Measurements from ENCODE around the gene MAD1L1.

Gene MAD1L1

DNA sequence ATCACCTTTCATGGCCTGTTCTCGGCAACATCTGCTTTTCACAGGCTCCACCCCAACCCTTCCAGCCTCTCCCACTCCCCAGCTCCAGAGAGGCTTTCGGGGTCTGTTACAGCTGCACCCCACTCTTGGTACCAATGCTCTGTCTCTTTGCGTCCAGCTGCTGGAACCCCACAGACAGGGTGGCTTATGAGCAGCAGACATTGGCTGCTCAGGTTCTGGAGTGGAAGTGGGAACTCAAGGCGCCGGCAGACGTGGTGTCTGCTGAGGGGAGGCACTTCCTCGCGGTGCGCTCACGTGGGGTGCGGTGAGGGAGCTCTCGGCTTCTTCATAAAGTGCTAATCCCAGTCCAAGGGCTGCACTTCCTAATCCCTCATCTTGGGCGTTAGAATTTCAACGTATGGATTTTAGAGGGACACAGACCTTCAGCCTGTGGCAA lies 377.0 kb downstream of the MAD1L1 start:
- DNase-seq (ENCODE audit: low read depth in 2 of 3, low spot score in 1 of 3) = no peak

DNA sequence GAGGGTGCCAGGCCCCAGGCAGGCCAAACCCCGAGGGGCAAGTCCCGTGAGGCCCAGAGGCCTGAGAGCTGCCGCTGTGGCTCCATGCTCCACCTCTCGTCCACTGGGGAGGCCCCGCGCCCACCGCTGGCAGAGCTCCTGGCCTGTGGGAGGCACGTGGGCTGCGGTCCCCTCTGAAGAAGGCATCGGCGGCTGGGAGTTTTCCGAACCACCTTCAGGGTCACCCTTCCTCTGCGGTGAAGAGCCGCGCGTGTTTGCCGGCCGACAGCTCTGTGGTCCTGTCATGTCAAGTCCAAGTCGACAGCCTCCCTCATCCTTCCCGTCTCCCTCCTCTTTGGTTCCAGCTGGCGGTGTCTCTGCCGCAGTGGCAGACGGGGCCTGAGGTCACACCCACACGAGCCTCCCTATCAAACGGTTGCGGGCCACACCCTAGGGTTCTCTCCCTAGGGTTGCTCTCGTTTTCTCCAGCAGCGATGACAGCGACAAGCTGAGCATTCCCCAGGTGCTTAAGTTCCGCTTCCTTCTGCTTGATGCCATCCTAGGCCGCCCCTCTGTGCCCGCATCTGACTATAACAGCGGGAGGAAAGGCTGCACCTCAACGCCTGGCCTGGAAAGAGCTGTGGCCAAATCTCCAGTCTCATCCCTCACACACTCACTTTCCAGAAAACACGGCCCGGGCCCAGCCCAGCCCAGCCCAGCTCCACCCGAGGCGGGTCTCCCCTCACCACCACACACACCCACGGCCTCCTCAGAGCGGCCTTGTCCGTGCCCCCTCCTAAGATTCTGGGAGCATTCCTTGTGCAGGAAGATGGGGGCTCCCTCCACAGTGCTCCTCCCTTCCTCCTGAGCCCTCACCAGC lies 377.6 kb downstream of the MAD1L1 start:
- no peak for DNase-seq (ENCODE audit: low read depth in 2 of 3, low spot score in 1 of 3)

DNA sequence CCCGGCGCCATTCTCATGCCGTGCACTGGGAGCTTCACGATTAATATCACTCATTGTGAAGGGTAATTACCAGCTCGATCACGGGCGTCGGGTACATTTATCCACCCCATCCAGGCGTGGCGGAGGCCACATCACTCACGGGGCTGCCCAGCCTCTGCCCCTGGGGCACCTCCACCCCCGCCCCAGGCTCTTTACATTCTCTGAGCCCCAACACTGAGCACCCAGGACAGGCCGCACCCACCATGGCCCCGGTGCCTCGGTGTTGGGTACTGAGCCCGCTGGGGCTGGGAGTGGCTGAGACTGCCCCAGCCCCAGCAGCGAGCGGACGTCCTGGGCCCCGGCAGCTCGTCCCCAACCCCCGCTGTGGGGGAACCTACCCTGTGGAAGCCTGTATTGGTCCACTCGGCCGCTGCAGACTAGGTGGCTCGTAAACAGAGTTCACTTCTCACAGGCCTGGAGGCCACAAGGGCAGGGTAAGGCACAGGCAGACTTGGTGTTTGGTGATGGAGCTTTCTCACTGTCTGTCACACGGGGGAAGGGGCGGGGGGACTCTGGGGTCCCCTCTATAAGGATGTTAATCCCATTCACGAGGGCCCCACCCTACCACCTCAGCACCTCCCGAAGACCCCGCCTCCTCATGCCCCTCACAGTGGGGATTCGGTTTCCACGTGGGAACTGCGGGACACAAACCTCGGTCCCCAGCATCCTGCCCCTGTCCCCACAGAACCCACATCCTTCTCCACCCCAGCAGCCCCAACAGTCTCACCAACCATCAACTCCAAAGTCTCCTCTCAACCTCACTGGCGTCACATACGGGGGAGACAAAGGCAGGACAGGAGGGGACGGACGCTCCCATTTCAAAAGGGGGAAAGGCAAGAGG lies 378.5 kb downstream of the MAD1L1 start:
- no peak for DNase-seq (ENCODE audit: low read depth in 2 of 3, low spot score in 1 of 3)

DNA sequence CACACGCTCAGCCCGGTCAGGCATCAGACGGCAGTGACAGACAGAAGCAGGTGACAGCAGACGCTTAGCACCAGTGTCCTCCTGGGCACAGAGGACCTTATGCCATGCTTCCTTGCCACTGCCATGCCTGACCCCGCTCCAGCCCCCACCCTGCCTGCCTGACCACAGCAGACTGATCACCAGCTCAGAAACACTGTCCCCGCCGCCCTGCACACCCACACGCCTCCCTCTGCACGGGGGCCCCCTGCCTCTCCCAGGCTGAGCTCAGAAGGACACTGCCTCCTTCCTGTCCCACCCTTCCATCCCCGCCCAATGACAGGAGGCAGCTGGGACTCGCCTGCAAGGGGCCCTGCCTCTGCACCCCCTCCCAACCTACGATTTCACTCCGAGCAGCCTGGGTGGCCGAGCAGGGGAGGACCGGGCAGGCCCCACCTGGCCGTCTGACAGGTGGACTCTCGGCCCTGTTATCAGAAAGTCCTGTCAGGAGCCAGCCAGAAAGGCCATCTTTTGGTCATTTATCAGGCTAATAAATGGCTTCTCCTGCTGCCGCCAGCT lies 379.2 kb downstream of the MAD1L1 start:
- no peak for DNase-seq (ENCODE audit: low read depth in 2 of 3, low spot score in 1 of 3)

- DNase-seq (ENCODE audit: low read depth in 2 of 3, low spot score in 1 of 3) = no peak
Measured at GRCh38 chr7:1852517-1853430, 380.0 kb downstream of the MAD1L1 start.

DNA sequence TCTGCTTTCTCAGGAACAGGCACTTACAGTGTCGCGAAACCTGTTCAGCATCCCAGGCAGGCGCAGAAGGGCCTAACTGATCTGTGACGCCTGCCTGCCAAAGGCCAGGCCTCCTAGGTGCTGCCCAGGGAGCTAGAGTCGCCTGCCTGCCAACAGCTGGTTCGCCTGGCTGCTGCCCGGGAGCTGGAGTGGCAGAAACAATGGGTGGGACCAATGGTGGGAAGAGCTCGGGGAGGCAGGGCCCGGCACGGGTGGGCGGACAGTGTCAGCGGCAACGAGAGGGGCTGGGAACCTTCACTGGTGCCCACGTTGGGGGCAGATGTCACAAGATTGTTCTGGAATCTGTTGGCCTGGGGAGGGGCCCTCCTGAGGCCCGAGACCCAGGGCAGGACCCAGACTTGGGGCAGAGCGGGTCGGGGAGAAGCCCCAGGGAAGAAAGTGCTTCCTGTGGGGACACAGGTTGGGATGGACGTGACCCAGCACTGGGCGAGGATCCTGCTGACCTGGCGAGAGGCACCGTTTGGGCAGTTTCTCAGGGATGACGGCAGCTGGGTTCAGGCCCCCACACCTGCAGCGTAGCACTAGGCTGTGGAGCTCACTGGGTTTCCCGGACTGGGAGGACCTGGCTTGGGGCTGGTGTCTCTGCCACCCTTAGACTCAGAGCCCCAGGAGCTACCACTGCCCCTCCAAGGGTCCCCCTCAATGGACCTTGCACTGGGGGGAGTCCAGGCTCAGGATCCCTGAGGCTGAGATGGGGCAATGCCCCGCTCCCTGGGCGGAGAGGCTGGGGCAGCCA lies 380.8 kb downstream of the MAD1L1 start:
- no peak for DNase-seq (ENCODE audit: low read depth in 2 of 3, low spot score in 1 of 3)

GRCh38 chr7:1850976-1851571 lies 381.7 kb downstream of the MAD1L1 start:
- DNase-seq (ENCODE audit: low read depth in 2 of 3, low spot score in 1 of 3) = no peak

DNA sequence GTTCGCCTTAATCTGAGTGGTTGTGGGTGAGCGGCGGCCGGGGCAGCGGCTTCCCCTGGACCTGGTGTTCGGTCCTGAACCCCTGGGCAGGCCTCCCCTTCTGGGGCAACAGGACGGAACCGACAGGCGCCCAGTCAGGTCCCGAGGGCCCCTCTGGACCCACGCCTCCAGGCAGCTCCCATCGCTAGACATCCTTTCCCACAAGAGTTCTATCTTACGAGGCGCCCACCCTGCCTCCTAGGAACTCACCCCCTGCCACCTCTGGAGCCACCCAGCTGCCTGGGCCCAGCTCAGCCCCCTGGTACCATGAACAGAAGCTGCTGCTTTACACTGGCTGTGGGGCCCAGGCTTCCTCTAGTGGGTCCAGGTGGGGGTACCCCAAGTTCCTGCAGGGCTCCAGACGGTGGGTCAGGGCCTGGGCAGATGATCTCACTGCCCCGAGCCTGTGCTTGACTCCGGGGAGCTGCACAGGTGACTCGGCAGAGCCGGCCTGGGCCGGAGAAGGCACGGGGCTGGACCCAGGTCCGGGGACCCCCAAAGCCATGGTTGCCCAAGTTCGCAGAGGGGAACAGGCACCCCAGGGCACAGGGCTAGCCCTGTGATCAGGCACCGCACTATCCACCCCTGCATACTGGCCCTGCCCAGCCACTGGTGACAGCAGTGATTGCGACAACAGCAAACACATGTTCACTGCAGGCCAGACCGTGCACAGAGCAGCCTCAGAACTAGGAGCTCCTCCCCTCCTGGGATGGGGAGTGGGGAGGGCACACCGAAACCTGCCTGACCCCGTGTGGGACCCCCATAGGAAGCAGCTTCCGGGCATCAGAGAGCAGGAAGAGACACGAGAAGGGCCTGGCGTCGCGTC lies 382.4 kb downstream of the MAD1L1 start:
- DNase-seq (ENCODE audit: low read depth in 2 of 3, low spot score in 1 of 3) = no peak

GRCh38 chr7:1849351-1850041 lies 383.2 kb downstream of the MAD1L1 start:
- DNase-seq (ENCODE audit: low read depth in 2 of 3, low spot score in 1 of 3) = no peak

DNA sequence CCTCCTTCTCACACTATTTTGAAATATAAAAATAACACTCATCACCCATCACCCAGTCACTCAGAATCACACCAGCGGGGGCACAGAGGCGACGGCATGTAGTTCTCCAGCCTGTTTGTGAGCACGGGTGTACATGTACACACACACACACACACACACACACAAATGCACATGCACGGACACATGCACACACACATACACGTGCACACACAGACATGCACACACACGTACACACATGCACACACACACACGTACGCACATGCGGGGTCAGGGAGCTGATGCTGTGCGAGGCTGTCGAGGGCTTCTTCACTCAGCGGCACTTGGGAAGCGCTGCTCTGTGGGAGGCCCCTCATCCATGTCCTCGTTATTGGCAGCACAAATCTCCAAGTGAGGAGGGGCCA lies 383.8 kb downstream of the MAD1L1 start:
- DNase-seq (ENCODE audit: low read depth in 2 of 3, low spot score in 1 of 3) = no peak

- DNase-seq (ENCODE audit: low read depth in 2 of 3, low spot score in 1 of 3) = no peak
Measured at GRCh38 chr7:1848013-1848640, 384.6 kb downstream of the MAD1L1 start.

DNA sequence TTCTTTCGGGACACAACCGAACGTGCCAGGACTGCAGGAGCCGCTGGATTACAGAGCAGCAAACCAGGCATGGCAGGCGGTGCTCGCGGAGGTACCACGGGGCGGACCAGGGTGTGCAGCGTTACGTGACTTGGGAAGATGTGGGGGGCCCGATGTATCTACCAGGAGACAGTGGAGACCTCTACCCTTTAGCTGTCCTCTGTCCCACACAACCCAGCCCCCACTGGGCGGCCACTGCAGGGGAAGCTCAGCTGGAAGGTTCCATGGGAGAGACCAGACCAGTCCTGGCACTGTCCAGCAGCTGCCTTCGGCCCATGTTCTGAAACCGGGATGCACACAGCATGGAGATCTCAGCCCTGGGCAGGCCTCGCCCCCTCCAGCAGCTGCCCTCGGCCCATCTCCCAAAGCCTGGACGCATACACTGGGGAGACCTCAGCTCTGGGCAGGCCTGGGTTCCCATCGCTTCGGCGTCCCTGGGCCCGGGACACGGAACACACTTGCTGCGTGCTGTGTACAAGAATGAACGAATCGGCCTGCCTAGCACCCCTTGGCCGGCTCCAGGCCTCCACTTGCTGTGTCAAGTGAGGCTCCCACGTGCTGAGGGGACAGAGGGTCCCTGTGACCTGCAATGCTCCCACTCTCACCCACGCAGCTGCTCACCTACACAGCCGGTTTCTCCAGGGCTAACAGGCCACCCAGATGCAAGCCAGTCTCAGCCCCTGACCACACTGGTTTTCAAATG lies 385.3 kb downstream of the MAD1L1 start:
- no peak for DNase-seq (ENCODE audit: low read depth in 2 of 3, low spot score in 1 of 3)

DNA sequence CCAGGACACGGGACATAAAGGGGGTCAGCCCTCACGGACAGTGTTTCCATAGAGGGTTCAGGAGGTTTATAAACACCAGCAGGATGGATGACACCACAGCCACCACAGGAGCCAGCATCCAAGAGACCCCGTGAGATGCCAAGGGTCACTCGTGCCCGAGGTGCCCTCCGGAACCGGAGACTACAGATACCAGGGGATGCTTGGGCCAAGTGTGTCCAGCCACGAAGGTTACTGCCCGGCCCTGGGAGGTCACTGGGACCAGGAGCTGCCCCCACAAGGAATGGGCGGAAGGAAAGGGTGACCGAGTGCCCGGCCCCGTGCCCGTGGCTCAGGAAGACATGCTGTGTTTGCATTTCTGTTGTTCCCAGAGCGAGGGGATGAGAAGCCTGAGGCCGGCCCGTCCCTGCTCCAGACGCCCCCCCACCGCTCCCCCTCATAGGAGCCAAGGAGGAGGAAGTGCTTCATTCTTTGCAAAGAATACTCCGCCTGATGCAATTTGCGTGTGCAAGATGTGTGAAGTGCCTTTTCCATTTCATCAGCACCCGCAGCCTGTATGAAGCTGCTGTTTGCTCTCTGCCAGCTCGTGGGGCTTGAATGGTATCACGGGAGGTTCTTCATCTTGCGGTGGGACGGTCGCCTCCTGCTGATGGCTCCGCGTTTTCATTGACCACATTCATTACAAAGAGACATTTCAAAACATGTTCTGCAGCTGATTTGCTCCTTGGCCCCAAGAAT lies 386.2 kb downstream of the MAD1L1 start:
- DNase-seq (ENCODE audit: low read depth in 2 of 3, low spot score in 1 of 3) = no peak

GRCh38 chr7:1845536-1846311 lies 387.0 kb downstream of the MAD1L1 start:
- no peak for DNase-seq (ENCODE audit: low read depth in 2 of 3, low spot score in 1 of 3)

- DNase-seq (ENCODE audit: low read depth in 2 of 3, low spot score in 1 of 3) = no peak
Measured at GRCh38 chr7:1844951-1845390, 387.8 kb downstream of the MAD1L1 start.

Data from stimulated activated CD4-positive, alpha-beta T cell treated with anti-CD3 and anti-CD28 coated beads, Interleukin-12 subunit alpha, Interleukin-12 subunit beta, amount 100 ng/mL, for 48 hours (primary cell).